PC-3 (cell line): ENCODE results near the gene SFXN2. TPM values are rescaled to one million over a fixed set of nuclear protein-coding genes. Genes with fewer than 3 reads are reported as not detected.

Experiments used
- ATAC-seq: fragments of 200-7000 bp; cut with Tn5 transposase; 2 replicates; pipeline ENCODE4 v1.9.1; 2020; ENCODE audit warnings: mild to moderate bottlenecking, moderate library complexity
- BruUV-seq: library from RNA; stranded (reverse); fragments of 400-500 nt; replicated peaks from 2 replicates; lab custom pipeline; 2021; lab: Mats Ljungman, UMichigan
- CTCF ChIA-PET: fragments of 300-600 bp; sonication (Branson Sonifier 250); formaldehyde crosslinking; loops from one replicate; lab custom pipeline; 2022; ENCODE audit warnings: antibody characterized with exemption; lab: Charles Lee
- POLR2A ChIA-PET: fragments of 300-600 bp; sonication (Branson Sonifier 250); formaldehyde crosslinking; loops from one replicate; lab custom pipeline; 2022; ENCODE audit warnings: antibody characterized with exemption; ENCODE audit not compliant: unreplicated experiment; lab: Charles Lee
- DNase-seq: peaks from one replicate; pipeline ENCODE4 v3.0.0-alpha.2; 2015
- H2AFZ ChIP-seq: fragments of 300-600 bp; sonication (generic); 2 replicates; pipeline ENCODE4 v1.6.0; 2016; ENCODE audit warnings: antibody characterized with exemption, low read length
- H3F3A ChIP-seq: fragments of 300-600 bp; sonication (generic); one replicate; pipeline ENCODE4 v1.6.0; 2017; ENCODE audit warnings: antibody characterized with exemption, low read length, control low read depth, mild to moderate bottlenecking; ENCODE audit not compliant: unreplicated experiment
- H3K27ac ChIP-seq: fragments of 300-600 bp; sonication (generic); 2 replicates; pipeline ENCODE4 v1.5.1; 2016; ENCODE audit warnings: mild to moderate bottlenecking, low read length
- H3K27me3 ChIP-seq: fragments of 300-600 bp; sonication (generic); 2 replicates; pipeline ENCODE4 v1.6.1; 2016; ENCODE audit warnings: low read length, mixed read lengths
- H3K36me3 ChIP-seq: fragments of 300-600 bp; sonication (generic); 2 replicates; pipeline ENCODE4 v1.6.1; 2016; ENCODE audit warnings: low read depth, mixed run types, low read length, mixed read lengths
- H3K4me1 ChIP-seq: fragments of 300-600 bp; sonication (generic); 2 replicates; pipeline ENCODE4 v1.5.1; 2016; ENCODE audit warnings: low read length; ENCODE audit not compliant: insufficient read depth
- H3K4me2 ChIP-seq: fragments of 300-600 bp; sonication (generic); 2 replicates; pipeline ENCODE4 v1.6.0; 2016; ENCODE audit warnings: low read length
- H3K4me3 ChIP-seq: fragments of 300-600 bp; sonication (generic); 2 replicates; pipeline ENCODE4 v1.5.1; 2016; ENCODE audit warnings: mild to moderate bottlenecking, low read length, mixed read lengths
- H3K79me2 ChIP-seq: fragments of 300-600 bp; sonication (generic); 2 replicates; pipeline ENCODE4 v1.6.1; 2017; ENCODE audit warnings: low read length, mixed read lengths
- H3K9ac ChIP-seq: fragments of 300-600 bp; sonication (generic); 2 replicates; pipeline ENCODE4 v1.6.0; 2016; ENCODE audit warnings: mild to moderate bottlenecking, low read length
- H3K9me2 ChIP-seq: fragments of 300-600 bp; sonication (generic); replicated peaks from 2 replicates; pipeline ENCODE4 v1.6.1; 2016; ENCODE audit warnings: mixed run types, low read length, mixed read lengths
- H3K9me3 ChIP-seq: fragments of 300-600 bp; sonication (generic); 2 replicates; pipeline ENCODE4 v1.6.1; 2016; ENCODE audit warnings: low read length, mixed read lengths
- H4K20me1 ChIP-seq: fragments of 300-600 bp; sonication (generic); 2 replicates; pipeline ENCODE4 v1.6.1; 2016; ENCODE audit warnings: low read length, mixed read lengths
- CTCF ChIP-seq: fragments of 300-600 bp; sonication (generic); conservative IDR thresholded peaks from 2 replicates; pipeline ENCODE4 v1.5.1; 2017; ENCODE audit warnings: antibody characterized with exemption, low read depth, mild to moderate bottlenecking, low read length
- EZH2 ChIP-seq: fragments of 300-600 bp; sonication (generic); IDR thresholded peaks from one replicate; pipeline ENCODE4 v1.6.1; 2017; ENCODE audit warnings: antibody characterized with exemption, mild to moderate bottlenecking, low read length; ENCODE audit not compliant: unreplicated experiment
- EZH2phosphoT487 ChIP-seq: fragments of 300-600 bp; sonication (generic); IDR thresholded peaks from 2 replicates; pipeline ENCODE4 v1.6.1; 2018; ENCODE audit warnings: mild to moderate bottlenecking, antibody characterized with exemption, low read length, borderline replicate concordance
- intact Hi-C: fragments of 100-400 bp; cut with micrococcal nuclease; formaldehyde crosslinking; loops from 2 replicates; pipeline ENCODE4 v1.9.0; 2023
- total RNA-seq: library from RNA; depleted of rRNA; stranded (reverse); fragments of >200 nt; gene quantifications from 2 replicates; pipeline ENCODE4 v1.2.3, GENCODE V29; 2014

Gene SFXN2
- total RNA-seq, 1 experiment from 2014 or later, result 10.3 TPM

GRCh38 chr10:102783568-102783967 lies 69.1 kb downstream of the SFXN2 start:
- no peak overlapping the region for H2AFZ ChIP-seq

GRCh38 chr10:102785818-102786217 lies 71.4 kb downstream of the SFXN2 start:
- no peaks in the 10 kb centered on the region; the same call in 1 of the 2 replicates for H3K79me2 ChIP-seq

More at GRCh38 chr10:102783568-102783967, 69.1 kb downstream of the SFXN2 start:
- intact Hi-C loops, result no loop called here
- Histone ChIP-seq H3K9me3 (no peaks in the 10 kb centered on the region), H3K9me2 (no peaks in the 10 kb centered on the region), H3K4me2 (peak overlapping the region; percentile 3; the same call in 1 of the 2 replicates), H3F3A (no peaks in the 10 kb centered on the region), H3K27ac (no peak overlapping the region), H3K36me3 (no peaks in the 10 kb centered on the region), H3K4me1 (peaks cover 17% of the 10 kb centered on the region; the same call in 1 of the 2 replicates), H3K4me3 (no peak overlapping the region), H3K79me2 (no peaks in the 10 kb centered on the region; the same call in 1 of the 2 replicates), H3K27me3 (no peaks in the 10 kb centered on the region), H3K9ac (no peak overlapping the region), H4K20me1 (no peaks in the 10 kb centered on the region)
- no peak for TF ChIP-seq EZH2
- no peak for TF ChIP-seq EZH2phosphoT487
- TF ChIP-seq CTCF, result no peak
- peak; percentile 21 for DNase-seq
- no peak for ATAC-seq
- POLR2A ChIA-PET, result no interaction called here
- CTCF ChIA-PET, result no interaction called here
- no TSS peak for BruUV-seq

More at GRCh38 chr10:102785818-102786217, 71.4 kb downstream of the SFXN2 start:
- DNase-seq (no peak), ATAC-seq (no peak)
- ChIA-PET POLR2A (no interaction called here), CTCF (no interaction called here)
- Histone ChIP-seq H3K27ac (no peak overlapping the region), H3K9ac (no peak overlapping the region), H3K36me3 (no peaks in the 10 kb centered on the region), H3F3A (no peaks in the 10 kb centered on the region), H3K4me2 (no peak overlapping the region), H2AFZ (no peak overlapping the region), H3K9me3 (no peaks in the 10 kb centered on the region), H3K9me2 (no peaks in the 10 kb centered on the region), H3K27me3 (no peaks in the 10 kb centered on the region), H3K4me1 (peaks cover 8% of the 10 kb centered on the region; the same call in 1 of the 2 replicates), H4K20me1 (no peaks in the 10 kb centered on the region), H3K4me3 (no peak overlapping the region)
- BruUV-seq, result no TSS peak
- TF ChIP-seq EZH2 (no peak), CTCF (no peak), EZH2phosphoT487 (no peak)
- intact Hi-C loops, result no loop called here
